Stimulated activated CD4-positive, alpha-beta T cell treated with anti-CD3 and anti-CD28 coated beads, Interleukin-1b, Interleukin-23, amount 100 ng/mL, for 24 hours (primary cell): ENCODE results near the gene GADL1.

Experiments used
- DNase-seq, 4 experiments: peaks; one replicate each; pipeline ENCODE4 v3.0.0-alpha.2; 2020; ENCODE audit warnings: low read depth in 4 of 4, low spot score in 1 of 4

GADL1 gene

GRCh38 chr3:30760737-30761136 lies 133.7 kb downstream of the GADL1 start:
- no peak for DNase-seq

GRCh38 chr3:30760040-30760695 lies 134.3 kb downstream of the GADL1 start:
- no peak for DNase-seq

DNA sequence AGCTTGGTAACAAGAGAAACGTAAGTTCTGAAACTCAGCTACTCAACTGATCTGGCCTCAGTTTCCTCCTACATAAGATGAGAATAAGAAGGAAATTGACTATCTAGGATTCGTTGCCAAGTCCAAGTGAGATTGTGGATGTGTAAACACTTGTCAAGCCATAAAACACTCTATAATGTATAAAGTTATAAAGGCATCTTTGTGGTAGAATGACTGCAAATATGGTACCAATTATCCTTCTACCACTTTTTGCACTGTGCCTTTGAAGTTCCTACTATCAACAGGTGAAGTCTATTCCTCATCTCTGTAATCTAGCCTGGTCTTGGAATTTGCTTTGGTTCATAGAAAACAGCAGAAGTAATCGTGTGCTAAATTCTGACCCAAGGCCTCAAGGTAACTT lies 138.2 kb downstream of the GADL1 start:
- no peak for DNase-seq

DNA sequence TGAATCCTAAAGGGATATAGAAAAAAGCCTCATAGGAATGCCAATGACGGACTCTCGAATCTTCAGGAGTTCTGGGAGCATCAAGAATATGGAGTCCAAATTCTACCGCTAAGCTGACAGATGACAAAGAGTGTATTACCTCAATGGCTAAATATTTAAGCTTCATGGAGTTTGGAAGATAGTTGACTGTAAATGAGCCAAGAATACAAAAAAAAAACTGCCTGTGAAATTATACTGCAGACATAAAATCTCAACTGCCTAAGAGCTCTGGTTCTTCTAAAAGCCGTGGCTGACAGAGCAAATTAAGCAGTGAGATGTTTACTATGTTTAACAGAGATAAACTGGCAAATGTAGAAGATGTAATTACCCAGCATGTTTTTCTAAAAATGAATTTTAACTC lies 140.0 kb downstream of the GADL1 start:
- DNase-seq = no peak

GRCh38 chr3:30753766-30754165 lies 140.7 kb downstream of the GADL1 start:
- no peak for DNase-seq

GRCh38 chr3:30752970-30753369 lies 141.5 kb downstream of the GADL1 start:
- DNase-seq = no peak

GRCh38 chr3:30752491-30752890 lies 142.0 kb downstream of the GADL1 start:
- DNase-seq = no peak

DNA sequence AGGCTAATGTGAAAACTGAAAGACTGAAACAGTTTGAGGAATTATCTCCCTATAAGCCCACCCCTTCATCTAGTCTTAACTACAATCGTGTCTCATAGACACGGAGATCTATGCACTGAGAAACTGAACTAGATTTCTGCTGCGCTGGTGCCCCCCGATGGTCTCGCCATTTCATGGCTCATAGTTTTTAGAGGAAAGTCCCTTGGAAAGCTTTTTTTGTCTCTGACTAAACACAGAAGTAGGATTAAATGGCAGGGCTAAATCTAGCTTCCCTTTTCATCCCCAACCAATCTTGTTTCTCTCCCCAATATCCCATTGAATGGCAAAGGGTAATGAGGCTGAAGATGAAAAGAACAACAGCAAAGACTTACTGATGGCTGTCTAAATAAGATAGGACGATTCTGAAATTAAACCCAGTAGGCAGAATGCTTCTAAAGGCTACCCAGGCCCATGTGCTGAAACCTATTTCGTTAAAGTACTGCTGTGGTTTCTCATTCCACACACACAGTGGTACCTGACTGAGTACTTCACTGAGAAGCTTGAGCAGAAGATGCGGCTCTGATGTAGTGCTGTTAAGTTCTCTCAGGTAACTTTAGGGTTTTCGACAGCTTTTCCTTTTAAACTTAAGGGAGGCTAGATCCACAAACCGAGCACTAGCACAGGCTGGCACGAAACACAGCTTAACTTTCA lies 142.7 kb downstream of the GADL1 start:
- peak; percentile 6 to 48 (median 31) for DNase-seq

- no peak for DNase-seq
Observed at GRCh38 chr3:30750967-30751366, 143.5 kb downstream of the GADL1 start.

DNA sequence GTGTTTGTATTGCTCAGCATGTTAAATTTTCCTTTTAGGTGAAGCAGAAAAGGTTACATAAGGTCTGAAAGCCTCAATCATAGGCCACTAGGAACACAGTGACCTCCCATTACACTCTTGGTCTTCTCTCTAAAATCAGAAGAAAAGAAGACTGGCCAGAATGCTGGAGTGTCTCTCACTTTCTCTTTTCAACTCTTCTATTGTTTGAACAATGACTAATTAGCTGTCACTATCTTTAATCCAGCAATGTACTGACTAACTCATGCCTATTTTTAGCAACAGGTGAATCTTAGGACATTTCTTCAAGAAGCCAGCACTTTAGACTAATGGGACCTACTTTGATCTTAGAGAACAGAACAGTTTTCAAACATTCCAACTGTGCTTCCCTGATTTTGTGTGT lies 145.2 kb downstream of the GADL1 start:
- DNase-seq = no peak

DNA sequence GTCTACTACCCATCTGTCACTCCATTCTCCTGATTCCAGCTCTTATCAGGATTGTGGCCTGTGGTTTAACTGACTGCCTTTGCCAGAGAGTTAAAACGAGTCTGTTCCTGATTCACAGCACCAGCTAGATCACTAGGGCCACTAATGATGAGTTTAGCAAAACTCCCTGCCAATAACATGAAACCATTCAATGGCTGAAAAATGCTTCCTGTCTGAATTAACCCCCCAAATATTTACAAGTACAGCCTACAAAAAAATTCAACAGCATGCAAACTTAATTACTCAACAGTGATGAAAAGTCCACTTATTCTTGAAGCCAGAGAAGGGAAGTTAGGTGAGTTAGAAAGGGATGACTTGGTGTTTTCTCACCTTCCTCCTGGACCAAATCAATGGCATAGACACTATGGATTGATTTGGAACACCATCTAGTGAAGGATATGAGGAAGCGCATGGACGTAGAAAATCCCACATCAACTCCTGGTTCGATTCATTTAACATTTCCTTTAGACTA lies 146.6 kb downstream of the GADL1 start:
- DNase-seq = no peak

DNA sequence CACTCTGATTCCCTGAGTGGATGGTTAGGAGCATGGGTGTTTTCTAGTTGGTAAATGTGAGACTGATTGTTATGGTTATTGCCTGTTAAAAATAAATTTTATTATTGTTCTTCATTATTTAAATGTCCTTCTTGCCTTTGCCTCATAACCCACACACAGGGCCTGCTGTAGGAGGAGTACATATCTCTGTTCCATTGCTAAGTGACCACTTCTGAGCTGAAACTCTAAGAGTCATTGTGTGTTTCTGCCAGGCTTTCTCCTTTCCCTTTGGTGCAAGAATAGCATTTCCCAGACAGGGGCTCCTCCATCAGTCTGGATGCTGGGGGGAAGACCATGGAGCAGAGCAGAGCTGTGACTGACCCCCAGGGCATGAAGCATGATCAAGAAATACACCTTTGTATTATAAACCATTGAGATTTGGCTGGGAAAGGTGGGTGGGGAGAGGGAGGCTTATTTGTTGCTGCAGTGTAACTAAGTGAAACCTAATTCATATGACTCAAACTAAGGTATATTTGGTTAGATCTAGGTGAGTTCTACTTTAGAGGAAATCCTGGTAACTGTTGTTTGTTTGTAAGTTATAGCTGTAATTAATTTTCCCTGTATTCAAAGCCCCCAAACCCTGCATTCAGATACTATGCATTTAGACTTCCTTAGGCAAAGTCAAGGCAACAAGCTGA lies 150.7 kb downstream of the GADL1 start:
- DNase-seq = no peak

GRCh38 chr3:30742796-30743619 lies 151.5 kb downstream of the GADL1 start:
- DNase-seq = no peak

DNA sequence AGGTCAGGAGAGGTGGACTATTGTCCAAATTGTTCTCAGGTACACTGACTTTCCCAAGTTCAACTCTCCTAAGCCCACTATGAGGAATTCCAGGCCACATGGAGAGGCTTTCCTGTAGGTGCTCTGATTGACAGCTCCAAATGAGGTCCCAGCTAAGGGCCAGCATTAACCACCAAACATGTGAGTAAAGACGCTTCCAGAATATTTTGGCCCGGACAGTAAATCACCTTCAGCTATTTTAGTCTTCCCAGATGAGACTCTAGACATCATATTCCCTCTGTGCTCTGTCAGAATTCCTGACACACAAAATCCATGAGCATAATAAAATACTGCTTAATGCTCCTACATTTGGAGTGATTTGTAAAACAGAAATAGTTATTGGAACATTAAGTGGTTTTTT lies 152.6 kb downstream of the GADL1 start:
- no peak for DNase-seq

GRCh38 chr3:30738605-30739004 lies 155.9 kb downstream of the GADL1 start:
- DNase-seq = no peak

- DNase-seq = no peak
Observed at GRCh38 chr3:30737743-30738499, 156.5 kb downstream of the GADL1 start.

DNA sequence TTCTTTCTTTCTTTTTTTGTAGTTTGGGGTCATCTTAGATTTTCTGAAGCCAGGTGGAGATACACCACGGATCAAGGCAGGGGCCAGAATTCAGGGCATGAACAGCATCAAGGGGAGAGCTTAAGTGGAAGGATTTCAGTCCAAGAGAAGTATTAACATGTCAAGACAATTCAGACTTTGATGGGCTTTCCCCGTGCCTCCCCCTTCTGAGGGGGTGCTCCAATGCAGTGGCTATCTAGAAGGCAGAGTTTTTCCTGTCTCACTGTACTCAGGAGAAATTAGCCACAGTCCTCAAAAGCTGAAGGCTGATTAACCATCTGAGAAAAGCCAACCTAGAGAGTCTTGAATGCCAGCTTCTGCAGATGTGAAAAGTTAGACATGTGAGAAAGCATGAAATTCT lies 160.8 kb downstream of the GADL1 start:
- DNase-seq = no peak

GRCh38 chr3:30733209-30733608 lies 161.3 kb downstream of the GADL1 start:
- no peak for DNase-seq

DNA sequence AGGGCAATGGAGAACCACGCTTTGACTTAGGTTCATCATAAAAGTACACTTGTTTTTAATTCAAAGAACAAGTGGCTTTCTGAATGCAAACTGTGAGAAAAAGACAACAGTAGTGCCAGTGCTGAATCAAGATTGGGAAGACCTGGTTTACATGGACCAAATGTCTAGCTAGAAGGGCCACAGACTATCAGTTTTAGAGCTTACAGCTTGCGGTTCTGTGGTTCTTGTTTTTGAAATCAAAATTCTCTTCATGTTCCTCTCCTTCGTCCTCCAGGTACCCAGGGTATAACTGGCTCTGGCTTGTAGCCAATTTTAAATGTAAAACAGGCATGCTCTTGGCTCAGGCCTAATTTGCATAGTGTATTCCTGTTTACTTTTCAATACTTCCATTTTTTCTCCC lies 163.5 kb downstream of the GADL1 start:
- DNase-seq = no peak

DNA sequence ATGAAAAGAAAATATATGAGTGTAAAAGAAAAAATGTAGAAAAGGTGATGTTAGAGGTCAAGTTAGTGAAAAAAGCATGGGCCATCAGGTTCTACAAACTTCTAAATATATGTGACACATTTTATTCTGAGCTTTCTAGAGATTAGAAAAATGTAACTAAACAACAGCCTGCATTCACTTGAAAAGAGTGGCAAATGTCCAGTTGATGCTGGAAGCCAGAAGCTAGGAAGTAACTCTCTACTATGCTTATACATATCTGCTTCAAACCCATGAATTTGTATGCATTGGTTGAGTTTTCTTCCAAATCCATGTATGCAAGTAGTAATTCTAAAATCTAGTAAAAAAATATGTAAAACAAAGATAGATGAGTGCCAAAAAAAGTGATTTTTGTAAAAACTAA lies 164.5 kb downstream of the GADL1 start:
- no peak for DNase-seq

GRCh38 chr3:30729512-30729911 lies 164.9 kb downstream of the GADL1 start:
- no peak for DNase-seq
